HG03442 (cell line): ENCODE results near the gene PTPRN2.
"Not testable (repeated sequence)": the region's sequence is repeated elsewhere in the genome, so short reads cannot be mapped to it uniquely, and the experiment has no call there.

Source experiments
- ATAC-seq: cut with Tn5 transposase; IDR thresholded peaks from one replicate; pipeline ENCODE4 v1.9.1; 2021; ENCODE audit warnings: mild to moderate bottlenecking, moderate library complexity; ENCODE audit not compliant: unreplicated experiment

PTPRN2 gene

GRCh38 chr7:158274404-158274811 lies 313.2 kb downstream of the PTPRN2 start:
- ATAC-seq, result no peak

- not testable (repeated sequence) for ATAC-seq
Observed at GRCh38 chr7:158273756-158274342, 313.8 kb downstream of the PTPRN2 start.

- ATAC-seq, result no peak
Observed at GRCh38 chr7:158273138-158273651, 314.4 kb downstream of the PTPRN2 start.

GRCh38 chr7:158272509-158273137 lies 315.0 kb downstream of the PTPRN2 start:
- ATAC-seq, result no peak

- ATAC-seq, result no peak
Observed at GRCh38 chr7:158272091-158272490, 315.5 kb downstream of the PTPRN2 start.

- ATAC-seq, result no peak
Observed at GRCh38 chr7:158271646-158272045, 316.0 kb downstream of the PTPRN2 start.

- no peak for ATAC-seq
Observed at GRCh38 chr7:158270856-158271413, 316.7 kb downstream of the PTPRN2 start.

GRCh38 chr7:158270106-158270775 lies 317.4 kb downstream of the PTPRN2 start:
- no peak for ATAC-seq

GRCh38 chr7:158268816-158269535 lies 318.6 kb downstream of the PTPRN2 start:
- ATAC-seq, result no peak

- ATAC-seq, result no peak
Observed at GRCh38 chr7:158267742-158268435, 319.7 kb downstream of the PTPRN2 start.

- no peak for ATAC-seq
Observed at GRCh38 chr7:158266817-158267741, 320.5 kb downstream of the PTPRN2 start.

- no peak for ATAC-seq
Observed at GRCh38 chr7:158266426-158266816, 321.2 kb downstream of the PTPRN2 start.

- no peak for ATAC-seq
Observed at GRCh38 chr7:158265743-158266080, 321.9 kb downstream of the PTPRN2 start.

- ATAC-seq, result no peak
Observed at GRCh38 chr7:158264881-158265742, 322.5 kb downstream of the PTPRN2 start.

- ATAC-seq, result no peak
Observed at GRCh38 chr7:158263964-158264748, 323.5 kb downstream of the PTPRN2 start.

GRCh38 chr7:158263110-158263963 lies 324.3 kb downstream of the PTPRN2 start:
- ATAC-seq, result no peak
